ENCODE data around the gene FILIP1L. TPM values are rescaled to one million over a fixed set of nuclear protein-coding genes. Genes with fewer than 3 reads are reported as not detected.
A peak's percentile ranks its signal among the peaks of the same experiment; 100 is the strongest.

Gene FILIP1L
- total RNA-seq, 4 donors from 2014 or later = 113 to 149 (median 122) TPM

DNA sequence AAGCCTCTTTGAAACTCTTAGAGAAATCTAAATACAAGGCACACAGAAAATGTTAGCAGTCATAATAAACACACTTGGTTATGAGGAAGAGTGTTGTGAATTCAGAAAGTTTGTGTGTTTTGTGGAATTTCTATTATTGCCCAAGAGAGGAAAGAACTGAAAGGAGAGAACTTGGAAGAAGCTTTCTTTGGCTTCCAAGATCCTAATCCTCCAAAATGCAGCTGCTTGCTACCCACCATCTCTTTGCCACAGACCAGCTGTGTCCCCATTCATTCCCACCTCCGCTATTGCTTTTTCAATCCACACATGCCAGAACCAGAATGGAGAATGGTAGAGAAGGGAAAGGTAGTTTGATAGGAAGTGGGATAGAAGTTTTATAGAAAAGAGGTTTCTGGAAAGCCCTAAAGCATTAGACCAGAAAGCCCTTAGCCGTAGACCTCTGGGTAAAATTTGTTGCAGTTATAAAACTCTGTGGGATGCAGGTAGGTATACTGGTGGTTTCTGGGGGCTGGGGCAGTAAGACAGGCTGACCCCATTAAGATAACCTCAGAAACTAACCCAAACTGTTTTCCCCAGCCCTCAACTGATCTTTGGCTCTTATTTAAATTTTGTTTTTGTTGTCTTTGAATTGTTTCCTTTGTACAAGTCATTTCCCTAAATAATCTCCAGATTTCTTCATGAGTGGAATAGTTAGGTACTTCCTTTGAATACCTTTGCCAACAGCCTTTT, 108.5 kb downstream of the FILIP1L start:
- Histone ChIP-seq H3K27me3 (no peaks in the 10 kb centered on the region), H3K4me3 (no peak overlapping the region), H3K4me1 (peaks cover 3 to 64% (median 5%) of the 10 kb centered on the region in 3 donors), H3K36me3 (no peaks in the 10 kb centered on the region), H3K27ac (peak overlapping the region in 3 of 4 donors; percentile 15 to 67 (median 48)), H3K9me3 (no peaks in the 10 kb centered on the region)
- TF ChIP-seq POLR2AphosphoS5 (IDR thresholded peaks at IDR 0.05) = no peak
- TF ChIP-seq, protein P1, sequence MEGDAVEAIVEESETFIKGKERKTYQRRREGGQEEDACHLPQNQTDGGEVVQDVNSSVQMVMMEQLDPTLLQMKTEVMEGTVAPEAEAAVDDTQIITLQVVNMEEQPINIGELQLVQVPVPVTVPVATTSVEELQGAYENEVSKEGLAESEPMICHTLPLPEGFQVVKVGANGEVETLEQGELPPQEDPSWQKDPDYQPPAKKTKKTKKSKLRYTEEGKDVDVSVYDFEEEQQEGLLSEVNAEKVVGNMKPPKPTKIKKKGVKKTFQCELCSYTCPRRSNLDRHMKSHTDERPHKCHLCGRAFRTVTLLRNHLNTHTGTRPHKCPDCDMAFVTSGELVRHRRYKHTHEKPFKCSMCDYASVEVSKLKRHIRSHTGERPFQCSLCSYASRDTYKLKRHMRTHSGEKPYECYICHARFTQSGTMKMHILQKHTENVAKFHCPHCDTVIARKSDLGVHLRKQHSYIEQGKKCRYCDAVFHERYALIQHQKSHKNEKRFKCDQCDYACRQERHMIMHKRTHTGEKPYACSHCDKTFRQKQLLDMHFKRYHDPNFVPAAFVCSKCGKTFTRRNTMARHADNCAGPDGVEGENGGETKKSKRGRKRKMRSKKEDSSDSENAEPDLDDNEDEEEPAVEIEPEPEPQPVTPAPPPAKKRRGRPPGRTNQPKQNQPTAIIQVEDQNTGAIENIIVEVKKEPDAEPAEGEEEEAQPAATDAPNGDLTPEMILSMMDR (IDR thresholded peaks at IDR 0.05) = no peak
- TF ChIP-seq POLR2A (IDR thresholded peaks at IDR 0.05) = no peak
- TF ChIP-seq EP300 (IDR thresholded peaks at IDR 0.05) = no peak
- WGBS, 2 donors (ENCODE audit: low coverage in 1 of 2) = 89 to 100% methylated on average over 2 of the region's 2 CpGs
- no peak for ATAC-seq

DNA sequence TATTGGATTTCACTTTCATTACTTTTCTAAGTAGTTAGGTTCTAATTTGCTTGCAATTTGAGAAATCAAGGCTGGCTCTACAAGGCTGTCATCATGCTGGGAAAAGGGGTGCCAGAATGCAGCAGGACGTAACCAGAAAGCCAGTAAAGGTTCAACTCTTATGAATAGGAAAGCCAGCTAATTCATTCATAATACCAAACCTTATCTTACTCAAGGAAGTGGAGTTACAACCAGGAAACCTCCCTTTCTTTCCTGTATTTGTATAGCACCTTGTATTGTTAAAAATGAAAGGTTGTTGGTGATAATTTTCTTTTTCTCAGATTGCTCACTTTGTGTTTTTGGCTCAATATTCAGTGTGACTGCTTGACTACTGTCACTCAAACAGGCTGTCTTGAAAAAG, 109.4 kb downstream of the FILIP1L start:
- H3K4me1 ChIP-seq = peaks cover 3 to 60% (median 5%) of the 10 kb centered on the region in 3 donors
- WGBS, 2 donors (ENCODE audit: low coverage in 1 of 2) = 83 to 86% methylated on average over 1 of the region's 1 CpG
- no peaks in the 10 kb centered on the region for H3K36me3 ChIP-seq
- no peak for ATAC-seq
- TF ChIP-seq POLR2A (IDR thresholded peaks at IDR 0.05) (no peak), EP300 (IDR thresholded peaks at IDR 0.05) (no peak), POLR2AphosphoS5 (IDR thresholded peaks at IDR 0.05) (no peak)
- TF ChIP-seq, protein P1 (IDR thresholded peaks at IDR 0.05) = no peak
- H3K27ac ChIP-seq = peak overlapping the region in 2 of 4 donors; percentile 48 to 67
- H3K9me3 ChIP-seq = no peaks in the 10 kb centered on the region
- no peaks in the 10 kb centered on the region for H3K27me3 ChIP-seq
- no peak overlapping the region for H3K4me3 ChIP-seq

DNA sequence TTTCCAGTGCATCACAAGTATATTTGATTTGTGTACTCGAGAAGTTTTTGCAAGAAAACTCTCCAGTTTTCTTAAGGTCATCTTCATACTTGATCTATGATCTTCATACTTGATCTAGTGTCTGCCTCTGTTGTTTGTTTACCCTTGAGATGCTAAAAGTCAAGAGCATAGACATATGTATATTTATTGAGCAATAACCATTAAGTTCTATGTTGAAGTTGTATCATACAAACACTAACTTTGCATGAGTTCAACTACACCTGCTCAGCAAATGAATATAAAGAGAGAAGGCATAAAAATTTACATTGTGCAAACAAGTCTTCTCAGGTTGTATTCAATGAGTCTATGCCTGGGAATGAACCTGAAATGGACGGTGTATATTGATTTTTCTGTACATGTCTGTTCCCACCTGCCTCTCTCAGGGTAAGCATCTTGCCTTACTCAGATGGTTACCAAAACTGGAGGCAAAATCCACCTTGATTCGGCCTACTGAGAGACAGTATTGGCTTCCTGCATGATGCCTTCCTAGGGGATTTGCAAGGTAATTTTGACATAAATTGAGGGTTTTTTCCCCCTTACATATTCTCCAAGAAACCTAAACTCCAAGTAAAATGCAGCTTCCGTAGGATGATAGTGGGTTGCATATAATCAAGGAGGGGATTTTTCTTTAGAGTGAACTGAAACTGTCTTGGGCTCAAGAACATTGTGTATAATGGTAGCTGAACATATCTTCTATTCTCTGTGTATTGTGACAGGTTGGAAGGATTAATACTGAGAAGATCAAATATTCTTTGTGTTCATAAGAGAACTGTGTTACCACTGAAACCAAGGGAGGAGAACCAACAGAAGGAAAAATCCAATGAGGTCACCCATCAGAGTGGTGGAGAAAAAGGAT, 110.4 kb downstream of the FILIP1L start:
- no peaks in the 10 kb centered on the region for H3K27me3 ChIP-seq
- no peak for TF ChIP-seq EP300 (IDR thresholded peaks at IDR 0.05)
- H3K4me3 ChIP-seq = no peak overlapping the region
- peak overlapping the region in 3 of 4 donors; percentile 21 to 71 (median 42) for H3K27ac ChIP-seq
- peaks cover 3 to 56% (median 5%) of the 10 kb centered on the region in 3 donors for H3K4me1 ChIP-seq
- no peaks in the 10 kb centered on the region for H3K9me3 ChIP-seq
- 86 to 95% methylated on average over 3 to 4 of the region's 4 CpGs for WGBS, 2 donors (ENCODE audit: low coverage in 1 of 2)
- H3K36me3 ChIP-seq = no peaks in the 10 kb centered on the region
- no peak for ATAC-seq

DNA sequence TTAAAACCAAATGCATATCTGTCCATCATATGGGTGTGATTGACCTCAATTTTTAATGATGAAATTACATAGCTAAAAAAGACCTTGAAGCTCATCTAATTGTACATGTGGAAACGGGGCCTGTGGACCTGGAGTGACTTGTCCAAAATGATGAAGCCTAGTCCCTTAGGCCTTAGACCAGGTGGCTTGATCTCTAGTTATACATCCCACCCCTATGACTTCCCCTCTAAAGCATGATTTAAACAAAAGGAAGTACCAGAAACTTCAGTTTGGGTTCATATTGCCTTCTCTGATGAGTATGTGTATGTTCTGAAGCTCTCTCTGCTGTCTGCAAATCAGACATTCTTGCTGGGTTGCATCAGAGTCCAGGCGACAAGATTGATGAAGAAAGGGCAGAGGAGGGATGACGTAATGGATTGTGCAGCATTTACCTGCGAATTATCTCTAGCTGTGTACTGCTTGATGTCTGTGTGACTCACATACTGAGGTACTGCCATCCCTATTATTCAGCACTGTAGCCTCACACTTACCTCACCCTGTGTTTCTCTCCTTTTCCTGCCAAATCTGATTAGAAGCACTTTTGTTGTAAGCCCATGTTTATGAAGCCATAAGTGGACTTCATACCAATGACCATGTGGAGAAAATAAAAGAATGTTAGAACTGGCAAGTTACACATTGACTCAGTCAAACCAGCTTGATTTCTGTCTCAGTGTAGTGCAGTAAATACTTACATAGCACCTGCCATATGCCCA, 111.5 kb downstream of the FILIP1L start:
- peak overlapping the region in 3 of 4 donors; percentile 21 to 71 (median 42) for H3K27ac ChIP-seq
- ATAC-seq = peak; percentile 72
- peaks cover 3 to 46% (median 5%) of the 10 kb centered on the region in 3 donors for H3K4me1 ChIP-seq
- no peak for TF ChIP-seq POLR2A (IDR thresholded peaks at IDR 0.05)
- peak; percentile 50 for TF ChIP-seq POLR2AphosphoS5 (IDR thresholded peaks at IDR 0.05)
- WGBS, 2 donors (ENCODE audit: low coverage in 1 of 2) = 37 to 49% methylated on average over 3 to 4 of the region's 4 CpGs
- no peaks in the 10 kb centered on the region for H3K27me3 ChIP-seq
- no peak overlapping the region for H3K4me3 ChIP-seq
- H3K9me3 ChIP-seq = no peaks in the 10 kb centered on the region
- no peaks in the 10 kb centered on the region for H3K36me3 ChIP-seq

DNA sequence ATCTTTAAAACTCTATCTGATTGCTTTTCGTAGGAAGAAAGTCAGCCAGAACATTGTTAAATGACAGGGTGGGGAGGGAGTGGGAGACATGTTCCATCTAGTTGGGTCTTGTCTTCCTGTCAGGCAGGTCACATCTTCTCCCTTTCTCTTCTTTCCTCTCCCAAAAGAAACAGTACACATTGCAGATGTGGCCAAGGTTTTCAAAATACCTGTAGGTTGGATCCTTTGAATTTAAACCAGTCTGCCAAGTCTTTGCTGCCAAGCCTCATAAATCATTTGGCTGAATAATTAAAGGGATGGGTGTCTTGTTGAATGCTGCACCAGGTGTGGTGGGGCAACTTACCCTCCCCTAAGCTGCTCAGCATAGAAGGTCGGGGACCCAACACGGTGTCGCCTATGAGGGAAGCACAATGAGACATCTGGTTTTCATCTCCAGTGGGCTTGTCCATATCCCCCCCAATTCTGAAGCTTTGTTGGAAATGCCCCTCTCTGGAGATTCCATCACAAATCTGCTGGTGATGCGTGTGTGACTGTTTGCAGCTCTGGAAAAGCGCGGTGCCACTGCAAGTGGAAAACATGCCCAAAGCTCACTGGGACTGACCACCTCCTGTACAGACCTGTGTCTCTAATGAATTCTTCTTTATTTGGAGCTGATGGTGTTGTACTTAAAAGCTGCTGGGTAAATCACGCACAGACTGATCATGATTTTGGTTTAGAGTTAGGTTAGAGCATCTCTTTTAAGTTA, 112.6 kb downstream of the FILIP1L start:
- no peaks in the 10 kb centered on the region for H3K36me3 ChIP-seq
- TF ChIP-seq POLR2A (IDR thresholded peaks at IDR 0.05) (no peak), POLR2AphosphoS5 (IDR thresholded peaks at IDR 0.05) (no peak), EP300 (IDR thresholded peaks at IDR 0.05) (no peak)
- TF ChIP-seq, protein P1 (IDR thresholded peaks at IDR 0.05) = no peak
- no peak for ATAC-seq
- H3K9me3 ChIP-seq = no peaks in the 10 kb centered on the region
- H3K4me1 ChIP-seq = peaks cover 3 to 36% (median 5%) of the 10 kb centered on the region in 3 donors
- H3K27me3 ChIP-seq = no peaks in the 10 kb centered on the region
- H3K4me3 ChIP-seq = no peak overlapping the region
- WGBS, 2 donors (ENCODE audit: low coverage in 1 of 2) = 87 to 92% methylated on average over 4 to 6 of the region's 8 CpGs
- H3K27ac ChIP-seq = peak overlapping the region in 1 of 4 donors; percentile 71
